ENCODE measurements around the gene BRCA1.
"Not testable (repeated sequence)": the region's sequence is repeated elsewhere in the genome, so short reads cannot be mapped to it uniquely, and the experiment has no call there.

BRCA1 gene

DNA sequence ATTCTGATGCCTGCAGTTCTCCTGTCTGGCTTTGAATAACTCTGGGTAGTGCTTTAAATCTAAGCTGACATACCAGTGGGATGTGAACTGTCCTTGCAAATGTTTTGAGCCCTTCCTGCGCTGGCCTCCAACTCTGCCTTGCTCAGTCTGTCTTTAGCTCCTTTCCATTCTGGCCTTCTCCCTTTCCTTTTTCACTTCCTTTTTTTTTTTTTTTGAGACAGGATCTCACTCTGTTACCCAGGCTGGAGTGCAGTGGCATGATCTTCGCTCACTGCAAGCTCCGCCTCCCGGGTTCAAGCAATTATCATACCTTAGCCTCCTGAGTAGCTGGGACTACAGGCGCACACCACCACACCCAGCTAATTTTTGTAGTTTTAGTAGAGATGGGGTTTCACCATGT is 8.3 kb upstream of the BRCA1 start:
- not testable (repeated sequence) for DNase-seq

DNA sequence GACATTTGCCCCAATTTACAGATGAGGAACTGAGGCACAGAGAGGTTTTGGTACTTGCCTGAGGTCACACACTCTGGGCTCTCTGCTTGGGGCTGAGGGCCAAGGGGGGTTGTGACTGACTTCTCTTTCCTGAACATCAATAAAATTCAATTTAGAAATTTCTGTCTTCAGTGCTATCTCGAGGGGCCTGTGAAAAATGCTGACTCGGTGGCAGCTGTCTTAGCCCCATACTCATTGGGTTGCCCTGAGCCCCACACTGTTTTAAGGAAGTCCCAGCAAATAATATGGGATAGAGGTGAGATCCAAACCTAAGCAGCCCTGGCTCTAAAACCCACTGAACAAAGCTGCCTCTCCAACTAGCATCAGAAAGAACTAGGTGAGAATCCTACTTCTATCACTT is 7.0 kb upstream of the BRCA1 start:
- no peak for DNase-seq

- no peak for DNase-seq
Observed at GRCh38 chr17:43129671-43130010, 4.5 kb upstream of the BRCA1 start.

GRCh38 chr17:43127333-43127876 is 2.2 kb upstream of the BRCA1 start:
- DNase-seq, result not testable (repeated sequence)

DNA sequence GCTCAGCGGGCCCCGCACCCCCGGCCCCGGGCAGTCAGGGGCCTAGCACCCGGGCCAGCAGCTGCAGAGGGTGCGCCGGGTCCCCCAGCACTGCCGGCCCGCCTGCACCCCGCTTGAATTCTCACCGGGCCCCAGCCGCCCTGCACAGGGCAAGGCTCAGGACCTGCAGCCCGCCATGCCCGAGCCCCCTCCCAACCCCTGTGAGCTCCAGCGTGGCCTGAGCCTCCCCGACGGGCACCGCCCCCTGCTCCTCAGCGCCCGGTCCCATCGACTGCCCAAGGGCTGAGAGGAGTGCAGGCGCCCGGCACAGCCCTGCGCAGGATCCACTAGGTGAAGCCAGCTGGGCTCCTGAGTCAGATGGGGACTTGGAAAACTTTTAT is 1.7 kb upstream of the BRCA1 start:
- no peak for DNase-seq

DNA sequence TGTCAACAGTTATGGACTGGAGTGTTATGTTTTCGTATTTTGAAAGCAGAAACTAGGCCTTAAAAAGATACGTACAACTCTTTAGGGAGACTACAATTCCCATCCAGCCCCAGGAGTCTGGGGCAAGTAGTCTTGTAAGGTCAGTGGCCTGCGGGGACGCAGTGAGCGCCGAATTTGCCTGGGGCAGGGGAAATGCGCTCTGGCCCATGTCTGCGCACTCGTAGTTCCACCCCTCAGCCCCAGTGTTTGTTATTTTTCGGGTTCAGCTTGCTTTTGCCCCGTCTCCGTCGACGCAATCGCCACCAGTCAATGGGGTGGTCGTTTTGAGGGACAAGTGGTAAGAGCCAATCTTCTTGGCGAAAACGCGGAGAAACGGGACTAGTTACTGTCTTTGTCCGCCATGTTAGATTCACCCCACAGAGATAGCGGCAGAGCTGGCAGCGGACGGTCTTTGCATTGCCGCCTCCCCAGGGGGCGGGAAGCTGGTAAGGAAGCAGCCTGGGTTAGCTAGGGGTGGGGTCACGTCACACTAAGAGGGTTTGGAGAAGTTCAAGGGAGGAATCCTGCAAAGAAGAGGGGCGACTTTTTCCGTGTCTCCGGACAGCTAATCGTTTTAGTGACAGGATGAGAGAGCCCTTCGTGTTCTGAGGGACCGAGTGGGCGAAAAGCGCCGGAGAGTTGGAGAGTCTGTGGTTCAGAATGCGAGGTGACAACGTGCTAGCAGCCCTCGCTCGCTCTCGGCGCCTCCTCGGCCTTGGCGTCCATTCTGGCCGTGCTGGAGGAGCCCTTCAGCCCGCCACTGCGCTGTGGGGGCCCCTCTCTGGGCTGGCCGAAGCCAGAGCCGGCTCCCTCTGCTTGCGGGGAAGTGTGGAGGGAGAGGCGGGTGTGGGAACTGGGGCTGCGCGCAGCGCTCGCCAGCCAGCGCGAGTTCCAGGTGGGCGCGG is 1.1 kb upstream of the BRCA1 start:
- no peak for DNase-seq

- no peak for DNase-seq
Observed at GRCh38 chr17:43118679-43119615, 6.2 kb downstream of the BRCA1 start.

DNA sequence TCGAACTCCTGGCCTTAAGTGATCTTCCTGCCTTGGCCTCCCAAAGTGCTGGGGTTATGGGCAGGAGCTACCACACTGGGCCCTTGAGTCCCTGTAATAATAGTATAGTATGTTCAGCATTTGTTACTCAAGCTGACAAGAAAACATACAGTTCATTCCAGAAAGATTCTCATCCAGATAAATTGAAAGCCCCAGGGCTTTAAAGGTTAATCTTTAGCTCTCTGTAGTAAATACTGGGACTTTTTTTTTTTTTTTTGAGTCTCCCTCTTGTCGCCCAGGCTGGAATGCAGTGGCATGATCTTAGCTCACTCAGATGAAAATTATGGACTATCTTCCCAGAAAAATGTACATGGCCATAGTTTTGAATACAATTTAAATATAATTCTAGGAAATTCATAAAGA is 11.0 kb downstream of the BRCA1 start:
- no peak for DNase-seq

DNA sequence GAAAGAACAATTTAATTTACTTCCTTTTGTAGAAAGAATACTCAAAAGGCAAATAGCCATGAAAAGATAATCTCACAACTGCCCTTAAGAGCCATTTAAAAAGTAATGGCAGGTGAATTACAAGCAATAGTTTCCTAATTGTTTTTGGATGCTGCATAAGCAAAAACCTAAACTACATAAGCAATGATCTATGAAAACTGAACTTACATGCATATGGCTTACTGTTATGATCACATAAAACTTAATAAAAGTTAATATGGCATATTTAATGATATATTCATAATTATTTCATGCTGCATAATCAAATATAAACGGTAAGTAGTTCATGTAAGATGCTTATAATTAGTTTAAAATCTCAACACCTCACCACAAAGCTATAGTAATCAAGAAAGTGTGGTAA is 18.6 kb downstream of the BRCA1 start:
- no peak for DNase-seq

DNA sequence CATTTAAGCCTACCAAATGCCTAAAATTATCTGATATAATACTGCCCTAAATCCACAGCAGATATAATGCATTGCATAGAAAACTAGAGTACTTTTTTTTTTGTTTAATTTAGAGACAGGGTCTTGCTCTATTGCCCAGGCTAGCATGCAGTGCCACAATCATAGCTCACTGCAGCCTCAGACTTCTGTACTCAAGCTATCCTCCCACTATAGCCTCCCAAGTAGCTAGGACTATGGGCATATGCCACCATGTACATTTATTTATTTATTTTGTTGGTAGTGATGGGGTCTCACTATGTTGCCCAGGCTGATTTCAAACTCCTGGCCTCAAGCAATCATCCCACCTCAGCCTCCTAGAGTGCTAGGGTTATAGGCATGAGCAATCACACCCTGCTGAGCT is 20.0 kb downstream of the BRCA1 start:
- DNase-seq, result no peak

GRCh38 chr17:43104665-43105064 is 20.5 kb downstream of the BRCA1 start:
- DNase-seq, result no peak

- DNase-seq, result not testable (repeated sequence)
Observed at GRCh38 chr17:43095364-43095763, 29.8 kb downstream of the BRCA1 start.

DNA sequence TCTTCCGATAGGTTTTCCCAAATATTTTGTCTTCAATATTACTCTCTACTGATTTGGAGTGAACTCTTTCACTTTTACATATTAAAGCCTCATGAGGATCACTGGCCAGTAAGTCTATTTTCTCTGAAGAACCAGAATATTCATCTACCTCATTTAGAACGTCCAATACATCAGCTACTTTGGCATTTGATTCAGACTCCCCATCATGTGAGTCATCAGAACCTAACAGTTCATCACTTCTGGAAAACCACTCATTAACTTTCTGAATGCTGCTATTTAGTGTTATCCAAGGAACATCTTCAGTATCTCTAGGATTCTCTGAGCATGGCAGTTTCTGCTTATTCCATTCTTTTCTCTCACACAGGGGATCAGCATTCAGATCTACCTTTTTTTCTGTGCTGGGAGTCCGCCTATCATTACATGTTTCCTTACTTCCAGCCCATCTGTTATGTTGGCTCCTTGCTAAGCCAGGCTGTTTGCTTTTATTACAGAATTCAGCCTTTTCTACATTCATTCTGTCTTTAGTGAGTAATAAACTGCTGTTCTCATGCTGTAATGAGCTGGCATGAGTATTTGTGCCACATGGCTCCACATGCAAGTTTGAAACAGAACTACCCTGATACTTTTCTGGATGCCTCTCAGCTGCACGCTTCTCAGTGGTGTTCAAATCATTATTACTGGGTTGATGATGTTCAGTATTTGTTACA is 30.9 kb downstream of the BRCA1 start:
- DNase-seq, result no peak

DNA sequence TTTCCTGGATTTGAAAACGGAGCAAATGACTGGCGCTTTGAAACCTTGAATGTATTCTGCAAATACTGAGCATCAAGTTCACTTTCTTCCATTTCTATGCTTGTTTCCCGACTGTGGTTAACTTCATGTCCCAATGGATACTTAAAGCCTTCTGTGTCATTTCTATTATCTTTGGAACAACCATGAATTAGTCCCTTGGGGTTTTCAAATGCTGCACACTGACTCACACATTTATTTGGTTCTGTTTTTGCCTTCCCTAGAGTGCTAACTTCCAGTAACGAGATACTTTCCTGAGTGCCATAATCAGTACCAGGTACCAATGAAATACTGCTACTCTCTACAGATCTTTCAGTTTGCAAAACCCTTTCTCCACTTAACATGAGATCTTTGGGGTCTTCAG is 32.3 kb downstream of the BRCA1 start:
- no peak for DNase-seq

DNA sequence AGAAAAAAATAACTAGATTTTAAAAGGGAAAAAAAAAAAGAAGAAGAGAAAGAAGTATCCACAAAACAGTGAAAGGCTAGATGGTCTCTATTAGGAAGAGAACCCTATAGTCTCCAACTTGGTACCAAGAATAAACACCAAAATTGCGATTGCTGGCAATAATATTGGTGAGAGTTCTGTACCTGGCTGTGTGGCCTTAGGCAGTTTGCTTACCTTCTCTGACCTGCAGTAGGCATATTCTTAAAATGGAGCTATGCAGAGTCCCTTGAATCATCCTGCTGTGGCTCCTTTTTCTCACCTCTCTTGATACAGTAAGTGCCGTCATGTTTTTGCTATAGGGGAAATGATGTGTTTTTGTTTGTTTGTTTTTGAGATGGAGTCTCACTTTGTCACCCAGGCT is 35.1 kb downstream of the BRCA1 start:
- no peak for DNase-seq

DNA sequence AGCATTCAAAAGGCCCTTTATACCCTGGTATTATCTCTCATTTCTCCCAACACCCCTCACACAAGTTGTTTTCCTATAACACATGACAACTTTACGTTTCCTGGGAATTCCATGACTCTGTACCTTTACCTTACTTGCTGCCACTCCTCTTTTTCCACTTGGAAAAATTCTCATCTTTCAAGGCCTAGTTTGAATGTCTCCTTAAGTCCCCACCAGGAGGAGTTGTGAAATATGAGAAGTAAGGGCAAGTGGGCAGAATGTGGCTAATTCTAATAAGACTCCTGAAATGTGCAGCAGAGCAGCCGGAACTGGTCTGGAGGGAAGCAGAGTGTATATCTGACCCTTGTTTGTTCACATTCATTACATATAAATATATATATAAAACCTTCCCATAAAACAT is 39.7 kb downstream of the BRCA1 start:
- DNase-seq, result no peak

- DNase-seq, result no peak
Observed at GRCh38 chr17:43079641-43080302, 45.4 kb downstream of the BRCA1 start.

DNA sequence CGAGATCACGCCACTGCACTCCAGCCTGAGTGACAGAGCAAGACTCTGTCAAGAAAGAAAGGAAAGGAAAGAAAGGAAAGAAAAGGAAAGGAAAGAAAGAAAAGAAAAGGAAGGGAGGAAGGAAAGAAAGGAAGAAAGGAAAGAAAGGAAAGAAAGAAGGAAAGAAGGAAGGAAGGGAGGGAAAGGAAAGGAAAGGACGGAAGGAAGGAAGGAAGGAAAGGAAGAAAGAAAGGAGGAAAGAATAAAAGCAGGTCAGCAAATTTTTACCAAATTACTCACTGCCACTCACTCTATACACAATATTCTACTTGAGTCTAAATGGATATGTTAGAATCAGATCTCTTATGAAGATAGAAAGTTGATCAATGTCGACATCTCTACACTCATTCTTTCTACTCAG is 50.3 kb downstream of the BRCA1 start:
- DNase-seq, result no peak

- no peak for DNase-seq
Observed at GRCh38 chr17:43070872-43071271, 54.3 kb downstream of the BRCA1 start.

DNA sequence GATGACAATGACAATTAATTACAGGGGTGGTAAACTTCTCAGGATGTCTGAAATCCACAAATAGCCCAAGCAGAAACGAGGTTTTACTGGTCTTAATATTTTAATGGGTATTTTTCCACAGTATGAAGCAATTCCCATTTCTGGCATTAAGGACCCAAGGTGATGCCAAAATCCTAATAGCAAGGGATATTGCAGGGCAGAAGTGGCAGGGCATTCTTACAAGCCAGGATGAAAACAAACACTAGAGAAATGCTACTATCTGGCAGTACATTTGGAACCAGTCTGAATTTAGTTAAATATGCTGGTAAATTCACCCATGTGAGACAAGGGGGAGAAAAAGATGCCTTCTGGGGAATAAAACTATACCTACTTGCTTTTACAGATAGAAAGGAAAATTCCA is 54.9 kb downstream of the BRCA1 start:
- no peak for DNase-seq

DNA sequence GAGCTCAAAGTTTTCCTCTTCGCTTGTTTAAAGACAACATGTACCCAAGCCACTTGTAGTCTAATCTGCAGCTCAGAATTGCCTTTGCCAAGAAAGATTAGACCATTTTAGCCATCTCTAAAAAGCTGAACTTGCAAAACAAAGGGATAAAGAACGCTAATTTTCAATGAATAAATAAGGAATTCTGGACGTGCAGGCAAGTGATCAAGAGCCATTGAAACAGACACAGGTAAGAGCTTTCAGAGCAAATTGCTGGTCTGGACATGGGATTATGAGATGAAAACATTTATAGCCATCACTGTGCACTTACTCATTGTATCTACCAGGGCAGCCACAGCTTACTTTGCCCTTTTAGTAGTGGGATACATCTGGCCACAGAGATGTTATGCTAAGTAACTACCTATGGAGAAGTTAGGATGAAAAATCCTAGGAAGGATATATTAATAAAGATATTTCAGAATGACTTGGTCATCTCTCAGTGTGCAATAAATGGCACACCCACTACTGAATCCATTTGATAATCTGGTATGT is 55.7 kb downstream of the BRCA1 start:
- no peak for DNase-seq
